ENCODE results near the gene RAET1G.
A peak's percentile ranks its signal among the peaks of the same experiment; 100 is the strongest.
"Not testable (repeated sequence)": the region's sequence is repeated elsewhere in the genome, so short reads cannot be mapped to it uniquely, and the experiment has no call there.

RAET1G gene

DNA sequence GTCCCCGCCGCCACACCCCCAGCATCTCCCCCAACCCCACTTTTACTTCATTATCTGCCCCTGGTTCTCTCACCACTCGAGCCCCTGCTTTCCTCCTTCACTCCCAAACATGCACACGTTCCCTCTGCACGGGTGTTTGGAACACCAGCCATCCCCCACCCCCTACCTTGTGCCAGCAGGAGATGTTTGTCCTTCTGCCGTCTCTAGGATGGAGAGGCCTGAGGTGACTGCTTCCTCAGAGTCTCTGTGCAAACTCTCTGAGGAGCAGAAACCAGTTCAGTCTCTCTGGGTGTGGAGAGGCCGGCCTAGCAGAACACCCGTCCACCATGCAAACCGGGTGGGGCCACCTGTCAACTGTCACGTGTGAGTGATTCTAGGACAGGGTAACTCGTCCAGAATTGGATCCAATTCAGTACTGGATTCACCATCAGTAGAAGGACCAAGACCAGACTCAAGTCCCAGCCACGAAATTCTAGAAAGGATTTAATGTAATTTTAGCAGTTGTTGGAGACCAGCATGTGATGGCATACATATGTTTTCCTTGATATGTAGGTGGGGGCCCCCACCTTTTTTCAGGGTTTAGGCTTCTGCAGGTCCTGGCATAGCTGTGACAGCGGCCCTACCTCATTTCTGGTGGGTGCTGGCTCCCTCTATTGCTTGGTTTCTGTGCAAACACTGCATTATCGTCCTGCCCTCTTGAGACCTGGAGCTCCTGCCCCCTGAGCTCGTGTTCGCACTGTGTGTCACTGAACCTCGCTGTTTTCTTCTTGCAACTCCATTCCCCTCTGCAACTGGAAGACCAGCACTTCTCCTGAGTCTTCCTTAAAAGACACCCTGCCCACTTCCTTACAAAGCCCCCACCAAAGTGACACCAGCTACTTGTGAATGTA is 24.8 kb downstream of the RAET1G start, which contains the start of gene RAET1E:
RAET1E (minus strand) TSS at position 259 of the 890 bp plus-strand sequence. CDS start 7,212 bp downstream, outside the sequence.
- no peaks in the 10 kb centered on the region for H3K27me3 ChIP-seq (replicated peaks; ENCODE audit: control insufficient read depth, insufficient read depth, low read length, poor library complexity, severe bottlenecking)
- no peak within 1 kb of the TSS for H3K27ac ChIP-seq (ENCODE audit: insufficient read depth, low read length, poor library complexity, severe bottlenecking)
- no peaks in the 10 kb centered on the region for H3K36me3 ChIP-seq (ENCODE audit: control insufficient read depth, insufficient read depth, low read length)
- DNase-seq: no peak
- H3K4me3 ChIP-seq (ENCODE audit: insufficient read depth, low read depth, low read length, poor library complexity, severe bottlenecking): no peak within 1 kb of the TSS
- H3K4me1 ChIP-seq (ENCODE audit: control insufficient read depth, insufficient read depth, low read length, poor library complexity, severe bottlenecking): peaks cover 7% of the 10 kb centered on the region
- no peaks in the 10 kb centered on the region for H3K9me3 ChIP-seq (ENCODE audit: control insufficient read depth, low read length)

- Histone ChIP-seq H3K4me3 (ENCODE audit: insufficient read depth, low read depth, low read length, poor library complexity, severe bottlenecking) (no peak overlapping the region), H3K36me3 (ENCODE audit: control insufficient read depth, insufficient read depth, low read length) (no peaks in the 10 kb centered on the region)
These were observed 25.8 kb downstream of the RAET1G start for GRCh38 chr6:149897015-149897697.

GRCh38 chr6:149896491-149896890 is 26.4 kb downstream of the RAET1G start:
- Histone ChIP-seq H3K27ac (ENCODE audit: insufficient read depth, low read length, poor library complexity, severe bottlenecking) (no peak overlapping the region), H3K9me3 (ENCODE audit: control insufficient read depth, low read length) (no peaks in the 10 kb centered on the region), H3K4me3 (ENCODE audit: insufficient read depth, low read depth, low read length, poor library complexity, severe bottlenecking) (no peak overlapping the region), H3K27me3 (replicated peaks; ENCODE audit: control insufficient read depth, insufficient read depth, low read length, poor library complexity, severe bottlenecking) (no peaks in the 10 kb centered on the region), H3K4me1 (ENCODE audit: control insufficient read depth, insufficient read depth, low read length, poor library complexity, severe bottlenecking) (peaks cover 7% of the 10 kb centered on the region), H3K36me3 (ENCODE audit: control insufficient read depth, insufficient read depth, low read length) (no peaks in the 10 kb centered on the region)
- DNase-seq: no peak

More at GRCh38 chr6:149897015-149897697, 25.8 kb downstream of the RAET1G start:
- DNase-seq: no peak
- no peaks in the 10 kb centered on the region for H3K9me3 ChIP-seq (ENCODE audit: control insufficient read depth, low read length)
- H3K27ac ChIP-seq (ENCODE audit: insufficient read depth, low read length, poor library complexity, severe bottlenecking): no peak overlapping the region
- H3K4me1 ChIP-seq (ENCODE audit: control insufficient read depth, insufficient read depth, low read length, poor library complexity, severe bottlenecking): peaks cover 7% of the 10 kb centered on the region
- H3K27me3 ChIP-seq (replicated peaks; ENCODE audit: control insufficient read depth, insufficient read depth, low read length, poor library complexity, severe bottlenecking): no peaks in the 10 kb centered on the region

GRCh38 chr6:149895833-149896271 is 27.1 kb downstream of the RAET1G start:
- Histone ChIP-seq H3K27ac (ENCODE audit: insufficient read depth, low read length, poor library complexity, severe bottlenecking) (no peak overlapping the region), H3K36me3 (ENCODE audit: control insufficient read depth, insufficient read depth, low read length) (no peaks in the 10 kb centered on the region), H3K27me3 (replicated peaks; ENCODE audit: control insufficient read depth, insufficient read depth, low read length, poor library complexity, severe bottlenecking) (no peaks in the 10 kb centered on the region), H3K4me1 (ENCODE audit: control insufficient read depth, insufficient read depth, low read length, poor library complexity, severe bottlenecking) (peaks cover 7% of the 10 kb centered on the region), H3K4me3 (ENCODE audit: insufficient read depth, low read depth, low read length, poor library complexity, severe bottlenecking) (no peak overlapping the region), H3K9me3 (ENCODE audit: control insufficient read depth, low read length) (no peaks in the 10 kb centered on the region)
- peak in 2 of 3 donors; percentile 9 to 22 for DNase-seq

GRCh38 chr6:149895048-149895590 is 27.8 kb downstream of the RAET1G start:
- Histone ChIP-seq H3K4me3 (ENCODE audit: insufficient read depth, low read depth, low read length, poor library complexity, severe bottlenecking) (no peak overlapping the region), H3K27ac (ENCODE audit: insufficient read depth, low read length, poor library complexity, severe bottlenecking) (no peak overlapping the region), H3K4me1 (ENCODE audit: control insufficient read depth, insufficient read depth, low read length, poor library complexity, severe bottlenecking) (peaks cover 7% of the 10 kb centered on the region), H3K27me3 (replicated peaks; ENCODE audit: control insufficient read depth, insufficient read depth, low read length, poor library complexity, severe bottlenecking) (no peaks in the 10 kb centered on the region), H3K9me3 (ENCODE audit: control insufficient read depth, low read length) (no peaks in the 10 kb centered on the region), H3K36me3 (ENCODE audit: control insufficient read depth, insufficient read depth, low read length) (no peaks in the 10 kb centered on the region)
- no peak for DNase-seq

- not testable (repeated sequence) for H3K4me3 ChIP-seq (ENCODE audit: insufficient read depth, low read depth, low read length, poor library complexity, severe bottlenecking); DNase-seq; H3K9me3 ChIP-seq (ENCODE audit: control insufficient read depth, low read length); H3K27me3 ChIP-seq (replicated peaks; ENCODE audit: control insufficient read depth, insufficient read depth, low read length, poor library complexity, severe bottlenecking); H3K36me3 ChIP-seq (ENCODE audit: control insufficient read depth, insufficient read depth, low read length); H3K27ac ChIP-seq (ENCODE audit: insufficient read depth, low read length, poor library complexity, severe bottlenecking); H3K4me1 ChIP-seq (ENCODE audit: control insufficient read depth, insufficient read depth, low read length, poor library complexity, severe bottlenecking)
These were observed 31.1 kb downstream of the RAET1G start for GRCh38 chr6:149891864-149892263.

DNA sequence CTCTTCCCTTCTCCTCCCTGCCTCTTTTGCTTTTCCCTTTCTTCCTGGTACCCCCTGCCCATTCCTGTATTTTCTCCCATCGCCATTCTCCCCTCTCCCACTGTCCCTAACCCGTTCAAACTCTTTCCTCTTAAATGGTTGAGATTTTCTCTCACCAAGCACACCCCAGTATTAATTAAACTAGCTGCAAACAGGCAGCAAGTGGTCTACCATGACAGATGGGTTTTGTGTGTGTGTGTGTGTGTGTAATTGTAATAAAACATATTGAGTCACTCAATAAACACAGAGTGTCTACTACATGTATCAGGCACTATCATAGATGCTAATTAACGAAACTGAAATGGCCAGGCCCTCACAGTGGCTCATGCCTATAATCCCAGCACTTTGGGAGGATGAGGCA is 31.7 kb downstream of the RAET1G start:
- no peak for DNase-seq
- Histone ChIP-seq H3K27me3 (replicated peaks; ENCODE audit: control insufficient read depth, insufficient read depth, low read length, poor library complexity, severe bottlenecking) (no peaks in the 10 kb centered on the region), H3K36me3 (ENCODE audit: control insufficient read depth, insufficient read depth, low read length) (no peaks in the 10 kb centered on the region), H3K27ac (ENCODE audit: insufficient read depth, low read length, poor library complexity, severe bottlenecking) (no peak overlapping the region), H3K9me3 (ENCODE audit: control insufficient read depth, low read length) (no peaks in the 10 kb centered on the region), H3K4me3 (ENCODE audit: insufficient read depth, low read depth, low read length, poor library complexity, severe bottlenecking) (no peak overlapping the region), H3K4me1 (ENCODE audit: control insufficient read depth, insufficient read depth, low read length, poor library complexity, severe bottlenecking) (peaks cover 3% of the 10 kb centered on the region)

DNA sequence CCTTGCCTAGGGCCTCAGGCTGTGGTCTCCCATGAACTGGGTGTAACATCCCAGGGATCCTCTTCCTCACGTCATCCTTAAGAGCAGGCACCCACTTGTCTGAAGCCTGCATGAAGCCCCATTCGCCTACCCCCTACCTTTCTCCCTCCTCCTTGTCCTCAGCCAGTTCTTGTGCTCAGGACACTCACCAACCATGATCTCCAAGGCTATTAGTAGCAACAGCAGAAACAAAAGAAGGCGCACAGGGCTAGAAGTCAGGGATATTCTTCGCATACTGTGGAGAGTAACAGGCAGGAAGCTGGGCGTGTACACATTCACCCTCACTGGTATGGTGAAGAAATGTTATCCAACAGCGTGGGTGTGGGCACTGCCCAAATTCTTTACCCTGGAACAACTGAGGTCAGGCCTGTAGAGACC is 32.3 kb downstream of the RAET1G start:
- Histone ChIP-seq H3K4me3 (ENCODE audit: insufficient read depth, low read depth, low read length, poor library complexity, severe bottlenecking) (no peak overlapping the region), H3K27me3 (replicated peaks; ENCODE audit: control insufficient read depth, insufficient read depth, low read length, poor library complexity, severe bottlenecking) (no peaks in the 10 kb centered on the region), H3K9me3 (ENCODE audit: control insufficient read depth, low read length) (no peaks in the 10 kb centered on the region), H3K4me1 (ENCODE audit: control insufficient read depth, insufficient read depth, low read length, poor library complexity, severe bottlenecking) (peaks cover under 1% of the 10 kb centered on the region), H3K36me3 (ENCODE audit: control insufficient read depth, insufficient read depth, low read length) (no peaks in the 10 kb centered on the region), H3K27ac (ENCODE audit: insufficient read depth, low read length, poor library complexity, severe bottlenecking) (no peak overlapping the region)
- DNase-seq: no peak

DNA sequence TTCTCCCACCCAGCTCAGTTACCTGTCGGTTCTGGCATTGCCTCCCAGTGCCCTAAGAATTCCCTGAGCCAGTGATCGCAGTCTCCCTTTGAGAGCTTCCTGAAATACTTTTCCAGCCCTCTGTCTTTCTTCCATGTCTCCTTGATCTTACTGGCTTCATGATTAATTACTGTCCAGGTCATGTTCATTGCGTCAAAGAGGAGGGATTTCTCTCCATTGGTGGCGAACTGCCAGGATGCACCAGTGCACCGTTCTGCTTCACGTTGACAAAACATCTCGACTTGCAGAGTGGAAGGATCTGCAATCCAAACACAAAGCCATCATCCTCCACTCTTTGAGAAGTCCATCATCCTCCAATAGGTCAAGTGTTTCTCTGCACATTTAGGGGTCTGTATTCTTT is 33.6 kb downstream of the RAET1G start:
- Histone ChIP-seq H3K36me3 (ENCODE audit: control insufficient read depth, insufficient read depth, low read length) (no peaks in the 10 kb centered on the region), H3K4me3 (ENCODE audit: insufficient read depth, low read depth, low read length, poor library complexity, severe bottlenecking) (no peak overlapping the region), H3K27ac (ENCODE audit: insufficient read depth, low read length, poor library complexity, severe bottlenecking) (no peak overlapping the region), H3K9me3 (ENCODE audit: control insufficient read depth, low read length) (no peaks in the 10 kb centered on the region), H3K4me1 (ENCODE audit: control insufficient read depth, insufficient read depth, low read length, poor library complexity, severe bottlenecking) (no peaks in the 10 kb centered on the region), H3K27me3 (replicated peaks; ENCODE audit: control insufficient read depth, insufficient read depth, low read length, poor library complexity, severe bottlenecking) (no peaks in the 10 kb centered on the region)
- no peak for DNase-seq

GRCh38 chr6:149888659-149889058 is 34.3 kb downstream of the RAET1G start:
- DNase-seq: no peak
- Histone ChIP-seq H3K27me3 (replicated peaks; ENCODE audit: control insufficient read depth, insufficient read depth, low read length, poor library complexity, severe bottlenecking) (no peaks in the 10 kb centered on the region), H3K27ac (ENCODE audit: insufficient read depth, low read length, poor library complexity, severe bottlenecking) (no peak overlapping the region), H3K9me3 (ENCODE audit: control insufficient read depth, low read length) (no peaks in the 10 kb centered on the region), H3K36me3 (ENCODE audit: control insufficient read depth, insufficient read depth, low read length) (no peaks in the 10 kb centered on the region), H3K4me1 (ENCODE audit: control insufficient read depth, insufficient read depth, low read length, poor library complexity, severe bottlenecking) (no peaks in the 10 kb centered on the region), H3K4me3 (ENCODE audit: insufficient read depth, low read depth, low read length, poor library complexity, severe bottlenecking) (no peak overlapping the region)

All from effector memory CD4-positive, alpha-beta T cell (primary cell).